PC-3 (cell line): ENCODE measurements around the gene ADCY10. TPM values are rescaled to one million over a fixed set of nuclear protein-coding genes. Genes with fewer than 3 reads are reported as not detected.

ENCODE experiments used
- ATAC-seq: fragments of 200-7000 bp; cut with Tn5 transposase; 2 replicates; pipeline ENCODE4 v1.9.1; 2020; ENCODE audit warnings: mild to moderate bottlenecking, moderate library complexity
- BruUV-seq: library from RNA; stranded (reverse); fragments of 400-500 nt; replicated peaks from 2 replicates; lab custom pipeline; 2021; lab: Mats Ljungman, UMichigan
- CTCF ChIA-PET: fragments of 300-600 bp; sonication (Branson Sonifier 250); formaldehyde crosslinking; loops from one replicate; lab custom pipeline; 2022; ENCODE audit warnings: antibody characterized with exemption; lab: Charles Lee
- POLR2A ChIA-PET: fragments of 300-600 bp; sonication (Branson Sonifier 250); formaldehyde crosslinking; loops from one replicate; lab custom pipeline; 2022; ENCODE audit warnings: antibody characterized with exemption; ENCODE audit not compliant: unreplicated experiment; lab: Charles Lee
- DNase-seq: peaks from one replicate; pipeline ENCODE4 v3.0.0-alpha.2; 2015
- H2AFZ ChIP-seq: fragments of 300-600 bp; sonication (generic); 2 replicates; pipeline ENCODE4 v1.6.0; 2016; ENCODE audit warnings: antibody characterized with exemption, low read length
- H3F3A ChIP-seq: fragments of 300-600 bp; sonication (generic); one replicate; pipeline ENCODE4 v1.6.0; 2017; ENCODE audit warnings: antibody characterized with exemption, low read length, control low read depth, mild to moderate bottlenecking; ENCODE audit not compliant: unreplicated experiment
- H3K27ac ChIP-seq: fragments of 300-600 bp; sonication (generic); 2 replicates; pipeline ENCODE4 v1.5.1; 2016; ENCODE audit warnings: mild to moderate bottlenecking, low read length
- H3K27me3 ChIP-seq: fragments of 300-600 bp; sonication (generic); 2 replicates; pipeline ENCODE4 v1.6.1; 2016; ENCODE audit warnings: low read length, mixed read lengths
- H3K36me3 ChIP-seq: fragments of 300-600 bp; sonication (generic); 2 replicates; pipeline ENCODE4 v1.6.1; 2016; ENCODE audit warnings: low read depth, mixed run types, low read length, mixed read lengths
- H3K4me1 ChIP-seq: fragments of 300-600 bp; sonication (generic); 2 replicates; pipeline ENCODE4 v1.5.1; 2016; ENCODE audit warnings: low read length; ENCODE audit not compliant: insufficient read depth
- H3K4me2 ChIP-seq: fragments of 300-600 bp; sonication (generic); 2 replicates; pipeline ENCODE4 v1.6.0; 2016; ENCODE audit warnings: low read length
- H3K4me3 ChIP-seq: fragments of 300-600 bp; sonication (generic); 2 replicates; pipeline ENCODE4 v1.5.1; 2016; ENCODE audit warnings: mild to moderate bottlenecking, low read length, mixed read lengths
- H3K79me2 ChIP-seq: fragments of 300-600 bp; sonication (generic); 2 replicates; pipeline ENCODE4 v1.6.1; 2017; ENCODE audit warnings: low read length, mixed read lengths
- H3K9ac ChIP-seq: fragments of 300-600 bp; sonication (generic); 2 replicates; pipeline ENCODE4 v1.6.0; 2016; ENCODE audit warnings: mild to moderate bottlenecking, low read length
- H3K9me2 ChIP-seq: fragments of 300-600 bp; sonication (generic); replicated peaks from 2 replicates; pipeline ENCODE4 v1.6.1; 2016; ENCODE audit warnings: mixed run types, low read length, mixed read lengths
- H3K9me3 ChIP-seq: fragments of 300-600 bp; sonication (generic); 2 replicates; pipeline ENCODE4 v1.6.1; 2016; ENCODE audit warnings: low read length, mixed read lengths
- H4K20me1 ChIP-seq: fragments of 300-600 bp; sonication (generic); 2 replicates; pipeline ENCODE4 v1.6.1; 2016; ENCODE audit warnings: low read length, mixed read lengths
- CTCF ChIP-seq: fragments of 300-600 bp; sonication (generic); conservative IDR thresholded peaks from 2 replicates; pipeline ENCODE4 v1.5.1; 2017; ENCODE audit warnings: antibody characterized with exemption, low read depth, mild to moderate bottlenecking, low read length
- EZH2 ChIP-seq: fragments of 300-600 bp; sonication (generic); IDR thresholded peaks from one replicate; pipeline ENCODE4 v1.6.1; 2017; ENCODE audit warnings: antibody characterized with exemption, mild to moderate bottlenecking, low read length; ENCODE audit not compliant: unreplicated experiment
- EZH2phosphoT487 ChIP-seq: fragments of 300-600 bp; sonication (generic); IDR thresholded peaks from 2 replicates; pipeline ENCODE4 v1.6.1; 2018; ENCODE audit warnings: mild to moderate bottlenecking, antibody characterized with exemption, low read length, borderline replicate concordance
- intact Hi-C: fragments of 100-400 bp; cut with micrococcal nuclease; formaldehyde crosslinking; loops from 2 replicates; pipeline ENCODE4 v1.9.0; 2023
- total RNA-seq: library from RNA; depleted of rRNA; stranded (reverse); fragments of >200 nt; gene quantifications from 2 replicates; pipeline ENCODE4 v1.2.3, GENCODE V29; 2014

Gene ADCY10
- total RNA-seq, 1 experiment from 2014 or later: not detected

GRCh38 chr1:167776616-167777268 is 137.2 kb downstream of the ADCY10 start:
- H3K27ac ChIP-seq: no peak overlapping the region
- POLR2A ChIA-PET: interaction anchor here (0.6 kb wide), 1 partner anchor 24 kb away, joined by 4 read pairs; no protein-coding TSS in a partner anchor

GRCh38 chr1:167776151-167776550 is 137.8 kb downstream of the ADCY10 start:
- no peak overlapping the region for H3K27ac ChIP-seq
- no peaks in the 10 kb centered on the region for H4K20me1 ChIP-seq
- no TSS peak for BruUV-seq
- H3F3A ChIP-seq: no peaks in the 10 kb centered on the region
- no peaks in the 10 kb centered on the region for H3K9me3 ChIP-seq
- H3K9me2 ChIP-seq: no peaks in the 10 kb centered on the region
- no peaks in the 10 kb centered on the region for H3K79me2 ChIP-seq
- H2AFZ ChIP-seq: no peak overlapping the region
- intact Hi-C loops: no loop called here
- ChIA-PET POLR2A (interaction anchor here (0.6 kb wide), 1 partner anchor 24 kb away, joined by 4 read pairs; no protein-coding TSS in a partner anchor), CTCF (no interaction called here)
- TF ChIP-seq CTCF (no peak), EZH2phosphoT487 (no peak), EZH2 (no peak)
- DNase-seq: no peak
- no peak for ATAC-seq
- no peak overlapping the region for H3K9ac ChIP-seq
- H3K4me3 ChIP-seq: no peak overlapping the region
- peaks cover 57% of the 10 kb centered on the region for H3K36me3 ChIP-seq
- H3K27me3 ChIP-seq: no peaks in the 10 kb centered on the region
- H3K4me1 ChIP-seq: 0 out of 2 replicates have a peak, but pooled peaks cover 3% of the 10 kb centered on the region
- H3K4me2 ChIP-seq: no peak overlapping the region

More at GRCh38 chr1:167776616-167777268, 137.2 kb downstream of the ADCY10 start:
- CTCF ChIA-PET: no interaction called here
- Histone ChIP-seq H3K9me3 (no peaks in the 10 kb centered on the region), H3K9me2 (no peaks in the 10 kb centered on the region), H3K4me1 (0 out of 2 replicates have a peak, but pooled peaks cover 3% of the 10 kb centered on the region), H3K4me3 (no peak overlapping the region), H3K9ac (no peak overlapping the region), H3K27me3 (no peaks in the 10 kb centered on the region), H4K20me1 (no peaks in the 10 kb centered on the region), H3K79me2 (no peaks in the 10 kb centered on the region), H3F3A (no peaks in the 10 kb centered on the region), H3K4me2 (no peak overlapping the region), H3K36me3 (peaks cover 57% of the 10 kb centered on the region), H2AFZ (no peak overlapping the region)
- intact Hi-C loops: no loop called here
- DNase-seq: no peak
- BruUV-seq: no TSS peak
- ATAC-seq: no peak
- no peak for TF ChIP-seq EZH2phosphoT487
- TF ChIP-seq CTCF: no peak
- no peak for TF ChIP-seq EZH2

GRCh38 chr1:167775178-167775577 is 138.8 kb downstream of the ADCY10 start:
- H3K79me2 ChIP-seq: no peaks in the 10 kb centered on the region
- ChIA-PET POLR2A (no interaction called here), CTCF (no interaction called here)
- H3F3A ChIP-seq: no peaks in the 10 kb centered on the region
- TF ChIP-seq EZH2phosphoT487 (no peak), CTCF (no peak), EZH2 (no peak)
- no peaks in the 10 kb centered on the region for H4K20me1 ChIP-seq
- no peaks in the 10 kb centered on the region for H3K9me3 ChIP-seq
- intact Hi-C loops: no loop called here
- ATAC-seq (no peak), DNase-seq (no peak)
- peaks cover 59% of the 10 kb centered on the region for H3K36me3 ChIP-seq
- no peak overlapping the region for H3K4me2 ChIP-seq
- H3K4me1 ChIP-seq: 0 out of 2 replicates have a peak, but pooled peaks cover 3% of the 10 kb centered on the region
- no peaks in the 10 kb centered on the region for H3K9me2 ChIP-seq
- no peak overlapping the region for H2AFZ ChIP-seq
- no peaks in the 10 kb centered on the region for H3K27me3 ChIP-seq
- H3K4me3 ChIP-seq: no peak overlapping the region
- no peak overlapping the region for H3K27ac ChIP-seq
- BruUV-seq: no TSS peak
- no peak overlapping the region for H3K9ac ChIP-seq
